Measurements from ENCODE around the gene NAV2. TPM values are rescaled to one million over a fixed set of nuclear protein-coding genes. Genes with fewer than 3 reads are reported as not detected.

Gene NAV2
- total and polyA plus RNA-seq, 2 experiments from 2014 or later, result 26.0 to 45.0 TPM

GRCh38 chr11:20078846-20079245 is 366.2 kb downstream of the NAV2 start (continued):
- TF ChIP-seq ZNF462 (CRISPR knock-in tag; IDR thresholded peaks at IDR 0.05) (no peak), NANOG (IDR thresholded peaks at IDR 0.05; ENCODE audit: borderline replicate concordance) (no peak), POLR2AphosphoS5 (IDR thresholded peaks at IDR 0.05; ENCODE audit: low read depth) (no peak), EZH2phosphoT487 (IDR thresholded peaks at IDR 0.05; ENCODE audit: unreplicated experiment) (no peak), ZNF114 (CRISPR knock-in tag; IDR thresholded peaks at IDR 0.05) (no peak), ETS1 (IDR thresholded peaks at IDR 0.05) (no peak)

GRCh38 chr11:20080032-20080685 is 367.5 kb downstream of the NAV2 start:
- Histone ChIP-seq H3K79me2 (replicated peaks; ENCODE audit: insufficient read depth) (no peaks in the 10 kb centered on the region), H3K9me2 (ENCODE audit: insufficient read depth) (0 out of 2 replicates have a peak, but pooled peaks cover 2% of the 10 kb centered on the region), H3K4me2 (no peak overlapping the region), H3K27ac (ENCODE audit: low read depth) (no peak overlapping the region), H3K36me3 (ENCODE audit: insufficient read depth) (peaks cover 31% of the 10 kb centered on the region), H3F3A (replicated peaks; ENCODE audit: low read depth) (no peaks in the 10 kb centered on the region), H3K4me3 (no peak overlapping the region), H3K27me3 (ENCODE audit: insufficient read depth) (no peaks in the 10 kb centered on the region), H2AFZ (no peak overlapping the region), H3K4me1 (ENCODE audit: insufficient read depth) (no peaks in the 10 kb centered on the region), H4K20me1 (replicated peaks; ENCODE audit: insufficient read depth) (0 out of 2 replicates have a peak, but pooled peaks cover 4% of the 10 kb centered on the region)
- no peaks in the 10 kb centered on the region for H3K9me3 Mint-ChIP-seq
- ATAC-seq, result no peak
- no peak for DNase-seq (ENCODE audit: low spot score)
- H3K27me3 Mint-ChIP-seq (ENCODE audit: insufficient read depth, low read depth, poor library complexity), result peaks cover 6% of the 10 kb centered on the region
- peaks cover 4% of the 10 kb centered on the region; the same call in 2 of the 3 replicates for H3K4me1 Mint-ChIP-seq
- H3K27ac Mint-ChIP-seq, result no peak overlapping the region
- H3K36me3 Mint-ChIP-seq (ENCODE audit: low read depth), result peaks cover 89% of the 10 kb centered on the region
- H3K4me3 Mint-ChIP-seq, result no peak overlapping the region
- TF ChIP-seq EZH2 (IDR thresholded peaks at IDR 0.05; ENCODE audit: low read depth, unreplicated experiment), result no peak
- no peak for TF ChIP-seq ZNF331 (CRISPR knock-in tag; IDR thresholded peaks at IDR 0.05; ENCODE audit: low read depth)
- TF ChIP-seq CREB1 (CRISPR knock-in tag; IDR thresholded peaks at IDR 0.05; ENCODE audit: low read depth), result no peak
- TF ChIP-seq STAT1 (IDR thresholded peaks at IDR 0.05; ENCODE audit: unreplicated experiment), result no peak
- TF ChIP-seq NANOG (IDR thresholded peaks at IDR 0.05; ENCODE audit: borderline replicate concordance), result no peak
- no peak for TF ChIP-seq REST (IDR thresholded peaks at IDR 0.05; ENCODE audit: unreplicated experiment)
- no peak for TF ChIP-seq ZNF114 (CRISPR knock-in tag; IDR thresholded peaks at IDR 0.05)
- TF ChIP-seq JUNB (IDR thresholded peaks at IDR 0.05; ENCODE audit: unreplicated experiment), result no peak
- TF ChIP-seq ETS1 (IDR thresholded peaks at IDR 0.05), result no peak
- TF ChIP-seq EZH2phosphoT487 (IDR thresholded peaks at IDR 0.05; ENCODE audit: unreplicated experiment), result no peak
- TF ChIP-seq POLR2AphosphoS5 (IDR thresholded peaks at IDR 0.05; ENCODE audit: low read depth), result no peak

Measured in GM23338 (cell line).